Lower leg skin (tissue), 4 donors: ENCODE data around the gene LMBR1. TPM values are rescaled to one million over a fixed set of nuclear protein-coding genes. Genes with fewer than 3 reads are reported as not detected.

Experiments used
- DNase-seq, 2 donors: peaks; one replicate each; pipeline ENCODE4 v3.0.0-alpha.2; 2019; ENCODE audit warnings: low spot score in 2 of 2
- H3K4me3 ChIP-seq: fragments of 200-600 bp; sonication (generic); 2 replicates; pipeline ENCODE4 v1.5.1; 2017; ENCODE audit warnings: mild to moderate bottlenecking, low read depth; ENCODE audit not compliant: poor library complexity, severe bottlenecking
- POLR2A ChIP-seq, 2 donors: fragments of 450-650 bp; IDR thresholded peaks; one replicate each; pipeline ENCODE4 v1.6.1; 2016 to 2017; ENCODE audit warnings: antibody characterized with exemption in 2 of 2, mild to moderate bottlenecking in 1 of 2, moderate library complexity in 1 of 2
- WGBS, 2 donors: methylation state at CpG; one replicate each; pipeline ENCODE4 v1.1.5; 2018; 5-methylcytosine and 5-hydroxymethylcytosine counted together
- intact Hi-C: fragments of 100-400 bp; cut with DNase I; formaldehyde crosslinking; loops from one replicate; pipeline ENCODE4 v1.15.0; 2023; ENCODE audit warnings: low total_unique reads
- total RNA-seq, 4 donors: library from RNA; depleted of rRNA; stranded (reverse); fragments of >200 nt; gene quantifications; one replicate each; pipeline ENCODE4 v1.1.0, GENCODE V29; 2016
- TF ChIP-seq, protein P1 (sequence below), 3 donors: fragments of 450-650 bp; IDR thresholded peaks; one replicate each; pipeline ENCODE4 v1.5.1; 2016; ENCODE audit warnings: antibody characterized with exemption in 3 of 3, mild to moderate bottlenecking in 3 of 3, moderate library complexity in 2 of 3

The LMBR1 gene
- total RNA-seq, 4 donors from 2014 or later: 44.1 to 67.0 (median 55.9) TPM

DNA sequence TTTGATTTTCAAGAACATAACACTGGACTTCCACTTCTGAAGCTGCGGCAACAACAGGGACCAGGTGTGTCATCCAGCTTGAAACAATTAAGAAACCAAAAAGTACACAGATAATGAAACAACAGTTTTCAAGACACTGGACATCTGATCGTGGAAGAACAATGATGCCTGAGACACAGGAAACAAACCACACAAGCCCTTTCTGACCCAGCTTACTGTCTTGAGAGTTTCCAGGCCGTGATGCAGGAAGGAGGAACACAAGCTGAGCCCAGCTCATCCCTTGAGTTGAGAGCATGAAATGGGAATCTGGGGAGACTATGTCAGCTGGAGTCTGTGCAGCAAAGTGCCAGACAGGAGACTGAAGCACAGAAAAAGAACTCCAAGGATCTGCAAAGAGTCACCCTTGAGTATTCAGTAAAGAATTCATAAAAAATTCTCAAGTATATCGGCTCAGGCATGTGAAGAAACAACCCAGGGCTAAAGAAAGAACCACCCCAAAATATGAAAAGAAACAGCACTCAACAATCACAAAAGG lies 160.8 kb downstream of the LMBR1 start:
- H3K4me3 ChIP-seq: no peak overlapping the region
- no peak for DNase-seq
- TF ChIP-seq, protein P1, sequence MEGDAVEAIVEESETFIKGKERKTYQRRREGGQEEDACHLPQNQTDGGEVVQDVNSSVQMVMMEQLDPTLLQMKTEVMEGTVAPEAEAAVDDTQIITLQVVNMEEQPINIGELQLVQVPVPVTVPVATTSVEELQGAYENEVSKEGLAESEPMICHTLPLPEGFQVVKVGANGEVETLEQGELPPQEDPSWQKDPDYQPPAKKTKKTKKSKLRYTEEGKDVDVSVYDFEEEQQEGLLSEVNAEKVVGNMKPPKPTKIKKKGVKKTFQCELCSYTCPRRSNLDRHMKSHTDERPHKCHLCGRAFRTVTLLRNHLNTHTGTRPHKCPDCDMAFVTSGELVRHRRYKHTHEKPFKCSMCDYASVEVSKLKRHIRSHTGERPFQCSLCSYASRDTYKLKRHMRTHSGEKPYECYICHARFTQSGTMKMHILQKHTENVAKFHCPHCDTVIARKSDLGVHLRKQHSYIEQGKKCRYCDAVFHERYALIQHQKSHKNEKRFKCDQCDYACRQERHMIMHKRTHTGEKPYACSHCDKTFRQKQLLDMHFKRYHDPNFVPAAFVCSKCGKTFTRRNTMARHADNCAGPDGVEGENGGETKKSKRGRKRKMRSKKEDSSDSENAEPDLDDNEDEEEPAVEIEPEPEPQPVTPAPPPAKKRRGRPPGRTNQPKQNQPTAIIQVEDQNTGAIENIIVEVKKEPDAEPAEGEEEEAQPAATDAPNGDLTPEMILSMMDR (IDR thresholded peaks at IDR 0.05): no peak
- no peak for TF ChIP-seq POLR2A (IDR thresholded peaks at IDR 0.05)
- intact Hi-C loops: no loop called here
- WGBS, 2 donors: 88 to 96% methylated on average over 4 of the region's 4 CpGs

DNA sequence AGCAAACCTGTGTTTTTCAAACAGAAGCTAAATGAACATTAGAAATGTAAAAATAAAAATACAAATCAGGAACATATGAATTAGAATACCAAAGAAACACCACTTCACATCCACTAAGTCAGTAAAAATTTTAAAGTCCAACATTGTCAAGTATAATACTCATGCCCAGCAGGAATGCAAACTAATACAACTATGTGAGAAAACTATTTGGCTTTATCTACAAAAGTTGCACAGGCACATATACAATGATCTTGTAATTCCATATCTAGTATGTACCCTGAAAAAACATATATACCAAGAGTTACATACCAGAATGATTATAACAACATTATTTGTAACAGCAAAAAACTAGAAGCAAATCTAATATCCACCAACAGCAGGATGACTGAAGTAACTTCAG lies 161.3 kb downstream of the LMBR1 start:
- intact Hi-C loops: no loop called here
- H3K4me3 ChIP-seq: no peak overlapping the region
- no peak for DNase-seq
- TF ChIP-seq, protein P1 (IDR thresholded peaks at IDR 0.05): no peak

DNA sequence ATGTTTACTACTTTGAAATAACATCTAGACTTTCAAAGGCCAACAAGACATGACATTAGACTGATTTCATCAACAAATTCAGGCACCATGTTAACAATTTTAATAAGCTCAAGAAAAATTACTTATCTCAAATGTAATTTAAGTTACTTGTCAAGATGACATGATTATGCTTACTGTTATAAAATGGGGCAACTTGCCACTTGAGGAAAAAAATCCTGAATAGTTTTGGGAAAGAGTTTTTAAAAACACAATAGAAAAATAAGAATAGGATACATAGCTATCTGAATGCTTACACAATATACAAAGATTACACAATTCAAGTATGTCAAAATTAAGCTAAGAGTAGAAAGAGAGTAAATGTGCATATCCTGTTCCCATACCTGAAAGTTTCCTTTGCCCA lies 167.0 kb downstream of the LMBR1 start:
- no peak overlapping the region for H3K4me3 ChIP-seq
- no peak for DNase-seq
- intact Hi-C loops: no loop called here
- TF ChIP-seq, protein P1 (IDR thresholded peaks at IDR 0.05): no peak
- no peak for TF ChIP-seq POLR2A (IDR thresholded peaks at IDR 0.05)

DNA sequence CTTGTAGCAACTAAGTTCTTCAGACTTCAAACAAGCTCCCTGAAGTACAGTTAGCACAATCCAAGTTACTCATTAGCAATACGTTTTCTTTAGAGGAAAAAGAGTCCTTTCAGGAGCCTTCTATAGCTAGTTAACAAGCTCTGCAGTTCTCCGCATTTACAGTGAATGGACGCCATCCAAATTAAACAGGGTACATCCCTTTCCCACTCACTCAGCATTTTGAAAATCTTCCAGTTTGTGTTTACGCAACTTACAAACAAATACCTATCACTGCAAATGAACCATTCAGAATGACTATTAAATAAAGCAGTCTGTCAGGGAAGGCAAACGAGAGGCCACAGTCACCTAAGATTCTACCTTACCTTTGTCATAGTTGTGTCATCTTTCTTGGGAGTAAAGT lies 167.9 kb downstream of the LMBR1 start:
- no peak overlapping the region for H3K4me3 ChIP-seq
- TF ChIP-seq, protein P1 (IDR thresholded peaks at IDR 0.05): no peak
- no peak for TF ChIP-seq POLR2A (IDR thresholded peaks at IDR 0.05)
- intact Hi-C loops: no loop called here
- 93 to 94% methylated on average over 5 of the region's 5 CpGs for WGBS, 2 donors
- DNase-seq: no peak

DNA sequence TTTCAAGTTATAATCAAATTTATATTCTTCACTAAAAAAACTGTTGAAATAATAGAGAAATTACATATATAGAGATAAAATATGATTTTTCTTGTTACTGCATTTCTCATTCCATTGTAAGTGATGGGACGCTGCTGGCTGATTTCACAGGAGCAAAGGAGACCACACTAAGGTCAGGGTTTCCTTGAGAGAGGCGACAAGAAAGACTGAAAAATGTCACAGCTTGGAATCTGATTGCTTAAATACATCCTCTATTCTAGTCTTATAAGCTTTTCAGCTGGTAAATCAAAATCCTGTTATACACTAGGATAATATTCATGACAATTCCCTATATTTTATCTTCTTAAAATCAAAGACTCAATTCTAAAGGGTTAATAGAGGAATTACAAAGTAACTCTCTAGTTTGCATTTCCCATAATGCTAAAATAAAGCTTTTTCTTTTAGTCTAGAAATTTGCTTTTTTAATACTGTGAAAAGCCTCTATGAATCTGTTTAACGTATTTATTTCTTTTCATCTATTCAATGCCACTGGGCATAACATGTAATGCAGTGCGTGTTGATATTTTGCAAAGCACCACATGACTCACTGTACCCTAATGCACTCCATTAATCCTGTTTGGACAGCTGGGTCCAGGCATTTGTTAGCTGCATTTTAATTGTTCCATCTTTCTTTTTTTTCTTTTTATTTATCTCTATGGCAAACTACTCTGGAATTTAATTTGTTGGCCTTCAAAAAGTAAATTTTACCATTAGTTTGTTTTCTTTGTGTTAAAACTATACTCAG lies 170.7 kb downstream of the LMBR1 start:
- no peak overlapping the region for H3K4me3 ChIP-seq
- intact Hi-C loops: no loop called here
- DNase-seq: no peak
- WGBS, 2 donors: 89 to 93% methylated on average over 4 of the region's 4 CpGs
- no peak for TF ChIP-seq POLR2A (IDR thresholded peaks at IDR 0.05)
- TF ChIP-seq, protein P1 (IDR thresholded peaks at IDR 0.05): no peak
